HG03460 (cell line): ENCODE results near the gene UNC13D.

Experiments
- ATAC-seq: cut with Tn5 transposase; IDR thresholded peaks from one replicate; pipeline ENCODE4 v1.9.1; 2021; ENCODE audit not compliant: unreplicated experiment

The UNC13D gene

DNA sequence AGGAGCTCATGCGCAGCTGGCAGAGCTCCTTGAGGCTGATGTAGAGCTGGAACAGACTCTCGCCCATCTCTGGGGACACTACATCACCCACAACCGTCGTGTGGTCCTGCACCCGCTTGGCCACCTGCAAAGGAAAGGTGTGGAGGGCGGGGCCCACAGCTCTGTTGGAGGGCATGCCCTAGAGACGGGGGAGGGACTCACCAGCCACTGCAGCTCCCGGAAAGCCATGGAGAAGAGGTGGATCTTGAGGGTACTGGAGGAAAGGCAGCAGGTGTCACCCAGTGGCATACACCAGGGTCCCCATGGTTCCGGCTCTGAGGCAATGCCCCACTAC lies 8.6 kb downstream of the UNC13D start:
- ATAC-seq, result no peak

DNA sequence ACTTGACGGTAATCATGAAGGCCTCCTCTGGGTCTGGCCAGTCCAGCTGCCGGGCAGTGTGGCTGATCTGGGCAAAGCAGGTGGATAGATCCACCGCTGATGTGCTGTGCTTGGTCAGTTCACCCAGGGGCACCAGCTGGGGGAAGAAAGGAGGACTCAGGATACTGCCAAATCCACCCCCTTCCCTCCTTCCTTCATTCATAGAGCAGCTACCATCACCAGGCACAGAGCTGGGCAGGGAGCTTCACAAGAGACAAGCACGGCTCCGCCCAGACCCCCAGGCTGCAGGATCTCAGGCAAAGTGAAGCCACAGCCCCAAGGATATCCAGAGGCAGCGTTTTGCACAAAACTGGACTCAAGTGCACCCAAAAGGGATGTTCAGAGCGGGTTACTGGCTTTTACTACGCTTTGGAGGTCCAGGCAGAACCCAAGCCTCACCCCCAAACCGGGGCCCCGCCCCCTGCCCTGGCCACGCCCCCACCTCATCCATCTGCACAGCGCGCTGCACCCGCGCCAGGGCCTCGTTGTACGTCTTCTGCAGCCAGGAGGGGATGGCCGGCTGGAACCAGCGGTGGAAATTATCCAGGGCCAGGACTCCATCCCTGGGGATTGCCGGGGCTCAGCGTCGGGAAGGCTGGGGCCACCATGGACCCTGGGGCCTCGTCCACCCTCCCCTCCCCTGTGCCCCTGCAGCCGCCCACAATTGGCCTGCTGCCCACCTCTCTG lies 9.1 kb downstream of the UNC13D start:
- no peak for ATAC-seq

DNA sequence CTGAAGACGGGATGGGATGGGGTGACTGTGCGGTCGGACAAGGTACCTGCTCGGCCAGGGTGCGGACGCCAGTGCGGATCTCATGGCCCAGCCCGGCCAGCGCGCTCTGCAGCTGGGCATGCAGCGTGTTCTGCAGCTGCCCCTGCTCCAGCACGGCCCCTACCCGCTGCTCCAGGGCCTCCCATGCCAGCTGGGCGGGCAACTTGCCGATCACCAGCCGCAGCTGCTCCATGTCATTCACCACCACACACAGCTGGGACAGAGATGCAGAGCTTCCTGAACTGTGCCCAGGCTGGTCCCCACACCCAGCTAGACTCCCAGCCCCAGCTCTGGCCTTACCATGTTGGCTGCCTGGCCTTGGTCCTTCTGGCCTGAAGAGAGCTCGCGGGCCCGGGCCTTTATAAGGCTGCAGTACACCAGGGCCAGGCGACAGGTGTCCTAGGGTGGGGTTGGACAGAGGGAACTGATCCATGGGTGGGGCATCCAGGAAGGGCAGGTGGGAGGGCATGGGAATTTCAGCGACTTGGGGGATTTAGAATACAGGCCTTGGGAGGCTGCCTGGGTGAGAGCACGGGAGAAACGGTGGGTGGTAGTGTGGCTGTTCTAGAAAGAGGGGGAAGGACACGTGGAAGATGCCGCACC lies 9.8 kb downstream of the UNC13D start:
- ATAC-seq, result no peak

DNA sequence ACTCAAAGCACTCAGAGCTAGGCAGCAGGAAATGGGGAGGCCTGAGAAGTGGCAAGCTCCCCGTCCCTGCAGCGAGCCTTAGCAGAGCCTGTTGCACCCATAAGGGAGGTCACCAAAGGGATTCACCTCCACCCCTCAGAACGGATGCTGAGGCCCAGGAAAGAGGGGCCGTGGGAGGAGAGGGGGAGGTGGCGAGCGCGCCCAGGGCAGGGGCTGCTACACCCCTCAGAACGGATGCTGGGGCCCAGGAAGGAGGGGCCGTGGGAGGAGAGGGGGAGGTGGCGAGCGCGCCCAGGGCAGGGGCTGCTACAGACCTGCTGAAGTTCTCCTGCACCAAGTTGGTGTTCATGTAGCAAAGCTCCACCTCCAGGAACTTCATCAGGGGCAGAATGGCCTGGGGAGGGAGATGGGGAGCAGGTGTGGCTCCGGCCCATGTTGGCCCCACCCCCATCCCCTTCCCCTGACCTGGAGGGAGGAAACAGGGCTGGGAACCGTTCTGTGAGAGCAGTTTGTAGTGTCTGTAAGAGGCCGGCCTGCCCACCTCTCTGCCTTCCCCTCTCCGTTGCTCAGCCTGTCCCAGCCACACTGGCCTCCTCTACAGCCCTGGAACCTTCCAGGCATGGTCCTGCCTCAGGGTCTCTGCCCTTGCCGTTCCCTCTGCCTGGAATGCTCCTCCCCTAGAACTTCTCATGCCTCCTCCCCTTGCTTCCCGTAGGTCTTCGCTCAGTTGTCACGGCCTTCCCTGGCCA lies 11.4 kb downstream of the UNC13D start:
- no peak for ATAC-seq

DNA sequence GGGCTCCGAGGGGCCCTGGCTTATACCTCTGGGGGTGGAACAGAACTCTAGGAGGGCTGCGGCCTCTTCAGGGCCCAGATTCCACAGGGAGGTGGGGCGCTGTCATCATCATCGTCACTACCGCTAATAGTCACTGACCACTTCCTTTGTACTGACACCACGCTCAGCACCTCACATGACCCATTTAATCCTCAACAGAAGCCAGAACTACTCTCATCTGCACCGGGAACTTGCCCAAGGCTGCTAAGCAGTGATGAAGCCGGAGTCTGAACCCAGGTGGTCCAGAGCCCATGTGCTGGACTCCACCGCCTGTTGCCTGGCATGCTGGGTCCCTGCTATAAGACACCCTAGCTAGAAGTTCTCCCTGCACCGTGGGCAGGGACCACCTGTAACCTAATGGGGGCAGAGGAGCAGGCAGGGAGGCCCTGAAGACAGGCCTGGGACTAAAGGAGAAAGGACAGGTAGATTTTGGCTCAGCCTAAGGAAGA lies 12.0 kb downstream of the UNC13D start:
- ATAC-seq, result no peak

DNA sequence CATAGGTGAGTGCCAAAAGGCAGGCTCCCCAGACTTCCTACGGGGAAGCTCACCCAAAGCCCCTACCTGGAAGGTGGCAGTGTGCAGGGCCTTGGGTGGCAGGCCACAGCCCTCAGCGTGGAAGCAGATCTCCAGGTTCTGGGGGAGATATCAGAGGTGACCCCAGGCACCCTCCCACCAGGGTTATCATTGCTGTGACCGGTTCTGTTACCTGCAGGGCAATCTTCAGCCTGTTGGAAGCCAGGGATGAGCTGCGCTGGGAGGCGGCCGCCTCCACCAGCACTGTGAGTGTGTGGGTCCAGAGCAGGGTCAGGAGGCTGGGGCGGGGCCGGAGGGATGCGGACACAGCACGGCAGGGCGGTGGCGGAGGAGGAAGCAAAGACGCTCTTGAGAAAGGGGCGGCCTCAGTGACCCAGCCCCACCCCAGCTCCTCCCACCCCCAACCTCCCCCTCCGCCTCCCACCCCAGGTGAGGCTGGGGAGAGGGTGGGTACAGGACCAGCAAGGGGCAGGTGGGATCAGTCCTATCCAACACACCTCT lies 13.1 kb downstream of the UNC13D start:
- no peak for ATAC-seq

DNA sequence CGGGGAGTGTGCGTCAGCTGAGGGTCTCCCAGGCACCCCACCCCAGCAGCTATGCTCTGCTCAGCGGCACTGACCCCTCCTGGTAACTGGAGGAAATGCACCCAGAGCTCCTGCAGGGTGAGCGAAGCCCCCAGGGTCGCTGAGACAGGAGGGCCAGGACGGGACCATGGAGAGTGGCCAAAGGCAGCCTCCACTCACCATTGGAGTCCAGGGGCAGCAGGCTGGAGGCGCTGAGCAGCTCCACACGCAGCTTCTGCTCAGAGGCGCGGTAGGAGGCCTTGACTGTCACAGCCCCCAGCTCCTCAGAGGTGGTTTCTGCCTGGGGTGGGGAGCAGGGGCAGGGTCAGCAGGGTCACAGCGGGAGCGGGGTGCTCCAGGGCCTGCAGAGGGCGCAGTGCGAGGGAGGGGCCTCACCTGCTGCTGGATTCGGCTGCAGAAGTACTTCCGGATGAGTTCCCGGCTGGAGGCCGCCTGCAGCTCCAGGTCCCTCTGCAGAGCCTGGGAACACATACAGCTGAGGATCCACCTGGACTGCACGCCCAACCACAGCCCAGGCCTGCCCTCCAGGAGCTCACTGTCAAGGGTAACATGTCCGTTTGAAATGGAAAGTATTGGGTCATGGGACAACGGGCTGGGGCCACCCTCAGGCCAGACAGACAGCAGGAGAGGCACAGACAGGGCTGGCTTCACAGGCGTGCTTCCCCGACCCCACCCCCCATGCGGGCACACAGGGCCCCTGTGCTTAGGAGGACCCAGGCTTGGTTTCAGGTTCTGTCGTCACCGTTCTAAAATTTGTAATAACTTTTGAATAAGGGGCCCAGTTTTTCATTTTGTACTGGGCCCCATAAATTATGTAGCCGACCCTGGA lies 13.8 kb downstream of the UNC13D start:
- no peak for ATAC-seq

DNA sequence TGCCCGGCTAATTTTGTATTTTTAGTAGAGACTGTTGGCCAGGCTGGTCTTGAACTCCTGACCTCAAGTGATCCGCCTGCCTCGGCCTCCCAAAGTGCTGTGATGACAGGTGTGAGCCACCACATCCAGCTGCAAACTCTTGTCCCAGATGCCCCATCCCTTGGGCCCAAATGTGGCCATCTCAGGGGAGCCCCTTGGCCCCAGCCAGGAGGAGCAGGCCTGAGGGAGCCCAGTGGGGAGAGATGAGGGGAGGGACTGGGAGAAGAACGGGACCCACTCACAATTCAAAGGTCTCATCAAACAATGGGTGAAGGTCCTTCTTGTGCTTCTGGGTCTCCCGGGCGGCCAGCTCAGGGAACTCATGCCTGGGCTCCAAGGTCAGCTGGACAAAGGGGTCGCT lies 14.5 kb downstream of the UNC13D start:
- ATAC-seq, result no peak

DNA sequence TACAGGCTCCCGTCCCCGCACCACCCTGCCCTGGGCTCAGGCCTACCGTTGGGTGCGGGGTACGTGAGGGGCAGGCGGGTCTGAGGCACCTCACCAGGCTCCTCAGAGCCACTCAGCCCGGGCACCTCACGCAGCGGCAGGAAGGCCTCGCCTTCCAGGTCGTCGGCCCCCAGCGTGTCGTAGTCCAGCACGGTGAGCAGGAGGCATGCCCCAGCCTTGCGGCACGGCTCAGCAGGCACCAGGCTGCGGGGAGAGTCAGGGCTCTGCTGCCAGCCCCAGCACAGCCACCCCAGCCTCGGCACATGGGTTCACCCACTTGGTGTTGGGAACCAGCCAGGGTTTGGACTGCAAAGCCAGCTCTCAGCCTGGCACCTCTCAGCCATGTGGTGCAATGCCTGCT lies 15.5 kb downstream of the UNC13D start:
- no peak for ATAC-seq

DNA sequence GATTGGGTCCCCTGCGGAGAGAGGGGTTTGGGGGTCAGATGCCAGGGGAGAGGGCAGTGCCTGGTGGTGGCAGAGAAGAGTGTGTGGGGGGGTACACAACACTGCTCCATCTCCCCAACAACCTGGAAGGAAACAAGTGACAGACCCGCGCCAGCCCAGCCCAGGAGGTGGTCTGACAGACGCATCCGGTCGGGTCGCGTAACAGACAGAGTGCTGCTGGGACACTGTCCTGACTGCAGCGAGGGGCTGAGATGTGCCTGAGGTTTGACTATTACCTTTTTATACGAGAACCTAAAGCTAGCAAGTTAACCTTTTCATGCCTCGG lies 16.2 kb downstream of the UNC13D start:
- ATAC-seq, result no peak

DNA sequence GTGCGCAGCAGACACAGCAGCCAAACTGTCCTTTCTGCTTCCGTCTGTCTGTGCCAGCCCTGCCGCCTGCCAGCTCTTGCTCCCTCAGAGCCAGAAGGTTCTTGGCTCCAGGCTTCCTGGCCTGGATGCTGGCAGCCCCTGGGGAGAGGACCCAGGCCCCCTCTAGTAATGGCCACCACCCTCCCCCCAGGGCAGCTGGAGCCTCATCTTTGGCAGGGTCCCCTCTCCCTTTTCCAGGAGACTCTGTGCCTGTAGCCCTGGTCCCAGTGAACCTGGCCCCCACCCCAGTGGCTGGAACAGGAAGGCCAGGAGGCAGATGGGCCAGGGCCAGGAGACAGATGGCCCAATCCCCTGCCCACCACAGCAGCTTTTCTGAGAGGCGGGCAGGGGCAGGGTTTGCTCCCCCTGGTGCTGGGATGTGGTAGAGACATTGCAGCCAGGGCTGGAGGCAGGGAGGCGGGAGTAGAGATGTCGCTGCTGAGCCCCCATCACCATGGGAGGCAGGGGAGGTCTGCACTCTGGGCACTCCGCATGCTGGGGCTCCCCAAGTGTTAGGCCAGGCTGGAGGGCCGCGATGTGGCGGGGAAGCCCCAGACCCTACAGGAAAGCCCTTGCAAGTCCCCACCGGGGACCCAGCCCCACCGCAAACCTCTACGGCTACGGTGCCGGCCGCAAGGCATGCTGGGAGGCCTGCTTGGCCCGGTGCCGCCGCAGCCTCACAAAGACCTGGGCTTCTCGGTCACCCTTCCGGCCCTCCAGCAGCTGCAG lies 16.7 kb downstream of the UNC13D start:
- ATAC-seq, result no peak

DNA sequence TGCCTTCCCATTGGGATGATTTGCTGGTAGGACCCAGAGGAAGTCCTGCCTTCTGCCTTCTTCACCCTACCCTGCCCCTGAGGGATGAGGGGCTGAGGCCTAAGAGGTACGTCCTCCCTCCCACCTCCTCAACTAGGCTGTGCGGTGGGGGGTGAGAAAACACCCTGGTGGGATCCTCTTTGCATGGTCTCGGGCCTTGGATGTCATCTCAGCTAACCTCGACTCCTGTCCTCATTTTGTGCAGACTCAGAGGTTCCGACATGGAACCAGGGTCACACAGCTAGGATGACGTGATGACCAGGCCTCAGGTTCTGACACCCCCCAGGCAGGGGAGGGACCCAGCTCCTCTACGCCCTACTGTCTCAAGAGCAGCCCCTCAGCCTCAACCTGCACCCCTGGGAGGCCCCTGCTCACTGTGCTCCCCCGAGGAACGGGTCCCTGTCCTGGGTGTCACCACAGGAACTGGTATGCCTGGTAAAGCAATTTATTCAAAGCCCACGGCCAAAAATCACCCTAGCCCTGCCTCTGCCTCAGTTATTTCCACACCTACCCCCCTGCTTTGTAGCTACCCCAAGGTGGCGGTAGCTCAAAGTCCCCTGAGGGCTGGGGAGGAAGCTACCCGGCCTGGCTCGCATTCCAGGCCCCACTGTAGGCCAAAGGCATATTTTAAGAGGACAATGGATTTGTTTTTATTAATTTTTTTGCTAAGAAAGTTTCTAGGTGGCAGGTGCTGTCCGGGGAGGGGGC lies 17.5 kb downstream of the UNC13D start:
- no peak for ATAC-seq

DNA sequence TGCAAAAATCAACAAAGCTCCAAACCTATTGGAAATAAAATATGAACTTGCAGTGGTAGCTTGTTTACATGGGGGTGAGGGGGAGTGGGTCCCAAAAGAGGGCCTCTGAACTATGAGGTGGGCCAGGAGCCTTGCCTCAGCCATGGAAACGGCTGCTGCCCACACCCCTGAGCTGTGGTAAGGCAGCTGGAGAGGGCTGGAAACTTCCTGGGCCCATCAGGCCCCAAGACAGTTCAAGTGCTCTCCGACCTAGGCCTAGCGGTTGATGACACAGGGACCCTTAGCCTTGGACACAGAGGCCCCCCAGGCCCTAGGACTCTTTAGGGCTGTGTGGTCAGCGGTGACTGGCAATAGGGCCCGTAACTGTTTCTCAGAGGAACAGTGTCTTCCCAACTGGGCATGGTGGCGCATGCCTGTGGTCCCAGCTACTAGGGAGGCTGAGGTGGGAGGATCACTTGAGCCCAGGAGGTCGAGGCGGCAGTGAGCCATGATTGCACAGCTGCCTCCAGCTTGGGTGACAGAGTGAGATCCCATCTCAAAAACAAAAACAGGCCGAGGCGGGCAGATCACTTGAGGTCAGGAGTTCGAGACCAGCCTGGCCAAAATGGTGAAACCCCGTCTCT lies 18.3 kb downstream of the UNC13D start:
- no peak for ATAC-seq

DNA sequence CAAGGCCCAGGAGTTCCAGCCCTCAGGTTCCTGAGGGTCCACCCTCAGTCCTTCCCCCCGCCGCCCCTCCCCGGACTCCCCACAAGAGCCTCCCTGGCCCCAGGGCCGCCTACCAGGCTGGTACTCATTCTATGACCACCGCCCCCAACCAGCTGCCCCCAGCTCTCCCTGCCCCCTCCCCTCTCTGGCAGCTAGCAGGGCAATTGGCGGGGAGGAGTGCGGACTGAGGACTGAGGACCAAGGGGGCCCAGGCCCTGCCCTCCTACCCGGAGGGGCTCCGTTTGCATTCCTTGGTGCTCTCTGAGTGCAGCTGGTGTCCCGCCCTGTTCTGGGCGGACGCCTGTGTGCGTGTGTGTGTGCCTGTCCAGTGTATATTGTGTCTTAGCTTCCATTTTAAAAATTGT lies 19.1 kb downstream of the UNC13D start:
- ATAC-seq, result no peak

DNA sequence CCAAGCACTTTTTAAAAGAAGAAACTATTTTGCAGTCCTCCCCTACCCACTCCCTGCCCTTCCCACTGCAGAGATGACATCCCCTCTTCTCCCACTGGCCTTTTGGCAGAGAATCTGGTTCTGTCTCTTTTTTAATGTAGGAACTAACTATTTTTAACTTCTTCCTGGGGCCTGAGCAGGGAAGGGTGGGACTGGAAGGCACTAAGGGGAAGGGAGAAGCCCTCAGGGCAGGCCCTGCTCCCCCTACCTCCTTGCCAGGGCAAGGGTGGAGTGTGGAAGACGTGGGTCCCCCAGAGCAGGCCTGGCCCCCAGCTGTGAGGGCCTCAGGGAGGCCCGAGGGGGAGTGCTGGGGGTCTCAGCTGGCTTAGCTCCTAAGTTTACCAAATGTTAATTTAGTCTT lies 19.5 kb downstream of the UNC13D start:
- ATAC-seq, result no peak

DNA sequence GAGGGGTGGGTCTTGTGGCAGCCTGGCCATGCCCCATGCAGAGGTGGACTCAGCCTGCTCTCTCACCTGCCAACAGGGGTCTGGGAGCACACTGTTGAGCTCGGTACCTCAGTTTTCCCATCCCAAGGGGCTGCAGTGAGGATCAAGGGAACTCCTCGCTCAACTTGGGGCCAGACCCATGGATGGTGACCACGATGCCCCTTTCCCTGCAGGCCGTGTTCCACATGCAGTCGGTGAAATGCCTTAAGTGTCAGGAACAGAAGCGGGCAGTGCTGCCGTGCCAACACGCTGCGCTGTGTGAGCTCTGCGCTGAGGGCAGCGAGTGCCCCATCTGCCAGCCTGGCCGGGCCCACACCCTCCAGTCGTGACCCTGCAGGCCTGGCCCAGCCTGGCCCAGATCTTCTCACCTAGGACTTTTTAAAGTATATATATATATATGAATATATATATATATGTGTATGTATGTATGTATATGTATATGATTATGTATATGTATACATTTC lies 20.1 kb downstream of the UNC13D start:
- no peak for ATAC-seq

DNA sequence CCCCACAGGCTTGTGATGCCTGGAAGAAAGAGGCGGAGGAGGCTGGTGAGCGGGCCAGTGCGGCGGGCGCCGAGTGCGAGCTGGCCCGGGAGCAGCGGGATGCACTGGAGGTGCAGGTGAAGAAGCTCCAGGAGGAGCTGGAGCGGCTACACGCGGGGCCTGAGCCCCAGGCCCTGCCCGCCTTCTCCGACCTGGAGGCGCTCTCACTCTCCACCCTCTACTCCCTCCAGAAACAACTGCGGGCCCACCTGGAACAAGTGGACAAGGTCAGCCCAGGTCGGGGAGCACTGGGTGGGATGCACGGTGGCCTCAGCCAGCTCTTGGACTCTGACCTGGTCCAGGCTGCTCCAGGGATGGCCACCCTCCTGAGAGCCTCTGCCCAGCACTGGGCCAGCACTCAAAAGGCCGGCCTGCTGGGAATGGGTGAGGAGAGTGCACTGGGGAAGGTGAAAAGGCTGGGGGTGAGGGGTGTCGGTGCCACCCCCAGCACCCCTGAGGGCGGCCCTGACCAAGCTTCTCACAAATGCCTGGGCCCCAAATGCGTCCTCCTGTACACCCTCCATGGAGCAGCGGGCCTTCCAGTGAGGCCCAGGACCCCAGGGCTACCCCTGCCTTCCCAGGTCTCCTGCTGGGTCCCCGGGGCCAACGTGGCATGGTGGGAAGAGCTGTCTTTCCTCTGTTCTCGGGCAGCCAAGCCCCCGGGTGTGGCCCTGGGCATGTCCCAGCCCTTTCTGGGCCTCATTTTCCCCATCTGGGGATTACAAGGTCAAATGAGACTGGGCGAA lies 20.8 kb downstream of the UNC13D start:
- ATAC-seq, result no peak

DNA sequence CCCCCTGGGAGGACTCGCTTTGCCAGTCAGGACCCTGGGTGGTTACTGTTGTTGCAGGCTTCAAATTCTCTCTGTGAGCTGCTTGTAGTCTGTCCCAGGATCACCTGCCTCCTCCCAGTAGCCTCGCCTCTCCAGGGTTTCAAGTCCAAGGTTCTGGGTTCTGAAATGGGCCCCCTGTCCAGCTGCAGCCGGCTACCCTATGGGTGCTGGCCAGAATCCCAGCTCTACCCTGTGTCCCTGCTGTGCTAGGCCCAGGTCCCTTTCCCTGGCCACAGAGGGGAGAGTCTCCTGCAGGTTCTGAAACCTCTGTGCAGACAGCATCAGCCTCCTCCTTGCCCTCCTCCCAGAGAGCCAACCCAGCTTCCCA lies 21.4 kb downstream of the UNC13D start:
- ATAC-seq, result no peak
